ENCODE measurements around the gene GP1BB.

GP1BB gene

GRCh38 chr22:19742160-19743066, 19.1 kb downstream of the GP1BB start:
- DNase-seq (ENCODE audit: low spot score) = no peak

DNA sequence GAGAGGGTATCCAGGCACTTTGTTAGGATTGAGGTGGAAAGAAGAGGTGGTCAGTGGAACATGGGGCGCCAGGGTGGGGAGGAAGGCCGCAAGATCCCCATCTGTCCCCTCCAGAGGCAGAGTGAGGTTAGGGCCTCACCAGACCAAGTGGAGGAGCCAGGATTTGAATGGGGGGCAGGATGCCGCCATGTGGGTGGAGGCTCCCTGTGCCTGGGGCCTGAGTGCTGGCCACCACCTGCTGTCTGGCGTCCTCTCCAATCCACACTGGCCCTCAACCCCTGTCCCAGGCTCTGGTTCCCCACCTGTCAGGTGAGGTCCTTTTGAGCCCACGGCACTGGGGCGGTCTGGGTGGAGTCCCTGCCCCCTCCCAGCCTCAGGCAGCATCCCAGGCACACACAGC, 19.7 kb downstream of the GP1BB start:
- no peak for DNase-seq (ENCODE audit: low spot score)

- no peak for DNase-seq (ENCODE audit: low spot score)
Observed at GRCh38 chr22:19743651-19744050, 20.3 kb downstream of the GP1BB start.

DNA sequence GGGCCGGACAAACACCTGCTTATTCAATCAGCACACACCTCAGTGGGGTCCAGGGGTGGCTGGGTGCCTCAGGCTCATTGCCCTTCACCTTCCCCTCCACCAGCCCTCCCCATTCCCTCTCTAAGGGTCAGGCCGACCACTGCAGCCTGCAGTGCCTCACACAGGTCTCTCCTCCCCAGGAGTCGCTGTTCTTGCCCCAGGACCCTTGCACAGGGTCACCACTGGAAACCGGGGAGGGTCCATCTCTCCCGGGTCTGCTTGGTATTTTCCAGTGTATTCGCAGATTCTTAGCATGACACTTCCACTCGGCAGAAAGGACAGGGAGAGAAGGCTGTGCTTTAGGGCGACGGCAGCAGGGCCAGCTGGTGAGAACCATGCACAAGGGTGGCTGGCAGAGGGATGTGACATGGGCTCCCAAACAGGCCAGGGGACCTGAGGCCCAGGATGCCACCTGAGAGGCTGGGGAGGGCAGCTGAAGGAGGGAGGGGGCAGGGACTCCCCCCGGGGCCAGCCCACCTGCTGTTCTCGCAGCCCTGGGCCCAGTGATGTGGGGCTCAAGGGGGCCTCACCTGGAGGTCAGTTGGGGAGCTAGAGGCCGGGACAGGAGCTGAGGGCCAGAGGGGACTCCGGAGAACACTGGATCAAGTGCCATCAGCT, 21.1 kb downstream of the GP1BB start:
- DNase-seq (ENCODE audit: low spot score) = no peak

DNA sequence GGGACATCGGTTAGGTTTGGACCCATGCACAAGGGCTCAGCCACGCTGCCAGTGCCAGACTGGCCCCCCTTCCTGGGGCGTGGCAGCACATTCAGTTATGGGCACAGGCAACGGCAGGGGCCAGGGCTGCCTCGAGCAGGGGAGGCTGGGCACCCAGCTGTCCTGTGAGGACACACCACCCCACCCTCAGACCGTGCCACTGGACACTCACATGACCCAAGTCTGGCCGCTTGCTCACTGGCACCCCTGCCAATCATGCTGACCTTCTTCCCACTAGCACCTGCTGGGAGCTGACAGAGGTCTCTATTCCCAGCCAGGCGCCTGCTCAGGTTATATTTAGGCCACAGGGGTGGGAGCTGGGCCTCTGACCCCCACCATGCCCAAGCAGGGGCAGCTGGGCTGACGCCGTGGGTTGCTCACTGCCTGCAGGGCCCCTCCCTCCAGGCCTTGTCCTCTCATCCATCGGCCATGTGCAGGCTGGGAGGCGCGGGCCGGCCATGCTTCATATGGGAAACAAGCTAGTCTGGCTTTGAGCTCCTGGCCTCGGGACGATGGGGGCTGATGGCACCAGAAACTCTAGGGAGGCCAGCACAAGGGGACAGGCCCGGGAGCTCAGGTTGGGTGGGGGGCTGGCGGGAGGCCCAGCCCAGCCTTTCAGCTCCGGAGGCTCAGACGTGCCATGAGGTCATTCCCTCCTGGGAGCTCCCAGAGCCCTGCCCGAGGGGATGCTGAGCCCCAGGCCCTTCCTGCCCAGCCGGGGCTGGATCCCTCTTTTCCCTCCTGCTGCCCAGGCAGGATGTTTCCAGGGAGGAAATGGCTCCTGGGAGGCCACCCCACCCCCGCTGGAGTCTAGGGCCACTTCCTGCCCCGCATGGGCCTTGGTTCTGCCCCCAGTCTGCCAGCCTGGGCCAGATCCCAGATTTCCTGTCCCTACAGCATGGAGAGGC, 22.1 kb downstream of the GP1BB start:
- DNase-seq (ENCODE audit: low spot score) = no peak

GRCh38 chr22:19746726-19747125, 23.4 kb downstream of the GP1BB start:
- DNase-seq (ENCODE audit: low spot score) = no peak

DNA sequence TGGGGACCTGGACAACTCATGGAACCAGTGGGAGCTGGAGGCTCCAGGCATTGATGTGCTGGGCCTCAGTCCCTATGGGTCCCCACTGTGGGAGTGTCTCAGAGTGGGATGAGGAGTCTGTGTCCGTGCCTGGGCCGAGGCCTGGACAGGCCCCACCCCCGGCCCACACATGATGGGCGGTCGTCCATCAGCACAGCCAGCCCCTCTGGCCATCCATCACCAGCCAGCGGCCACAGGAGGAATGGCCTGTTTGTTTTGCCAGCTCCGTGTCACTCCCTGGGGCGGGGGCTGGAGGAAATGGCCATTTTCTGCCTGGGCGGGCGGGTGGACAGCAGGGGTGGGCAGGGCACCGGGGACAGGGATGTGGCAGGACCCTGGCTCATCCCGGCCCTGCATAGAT, 24.2 kb downstream of the GP1BB start:
- DNase-seq (ENCODE audit: low spot score) = no peak

- DNase-seq (ENCODE audit: low spot score) = no peak
Observed at GRCh38 chr22:19748139-19748538, 24.8 kb downstream of the GP1BB start.

DNA sequence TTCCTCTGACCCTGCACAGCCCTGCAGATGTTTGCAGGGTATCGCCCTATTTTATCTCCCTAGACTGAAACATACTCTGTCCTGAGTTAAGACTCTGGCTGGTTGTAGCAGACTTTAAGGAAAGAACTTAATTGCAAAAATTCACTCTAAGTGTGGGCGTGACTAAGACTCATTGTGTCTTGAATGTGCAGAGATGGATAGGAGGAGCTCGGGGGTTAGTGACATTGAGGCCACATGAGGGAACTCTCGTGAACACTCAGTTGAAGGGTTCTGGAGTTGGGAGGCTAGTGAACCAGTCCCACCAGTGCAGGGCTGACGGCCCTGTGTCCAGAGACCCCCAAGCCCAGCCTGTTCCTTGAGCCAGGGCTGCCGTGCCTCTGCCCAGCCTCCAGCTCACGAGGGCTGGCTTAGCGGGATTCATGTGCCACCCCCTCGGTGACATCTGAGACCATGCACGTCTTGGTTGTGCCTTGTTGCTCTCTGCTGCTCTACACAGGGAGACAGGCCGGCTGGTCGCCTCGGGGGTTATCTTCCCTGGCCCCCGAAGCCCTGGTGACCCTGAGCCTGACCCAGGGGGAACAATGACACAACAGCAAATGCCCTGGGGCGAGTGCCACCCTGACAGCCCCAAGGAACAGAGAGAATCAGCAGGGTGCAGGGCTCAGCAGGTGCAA, 25.8 kb downstream of the GP1BB start:
- DNase-seq (ENCODE audit: low spot score) = no peak

GRCh38 chr22:19749876-19750275, 26.5 kb downstream of the GP1BB start:
- no peak for DNase-seq (ENCODE audit: low spot score)

DNA sequence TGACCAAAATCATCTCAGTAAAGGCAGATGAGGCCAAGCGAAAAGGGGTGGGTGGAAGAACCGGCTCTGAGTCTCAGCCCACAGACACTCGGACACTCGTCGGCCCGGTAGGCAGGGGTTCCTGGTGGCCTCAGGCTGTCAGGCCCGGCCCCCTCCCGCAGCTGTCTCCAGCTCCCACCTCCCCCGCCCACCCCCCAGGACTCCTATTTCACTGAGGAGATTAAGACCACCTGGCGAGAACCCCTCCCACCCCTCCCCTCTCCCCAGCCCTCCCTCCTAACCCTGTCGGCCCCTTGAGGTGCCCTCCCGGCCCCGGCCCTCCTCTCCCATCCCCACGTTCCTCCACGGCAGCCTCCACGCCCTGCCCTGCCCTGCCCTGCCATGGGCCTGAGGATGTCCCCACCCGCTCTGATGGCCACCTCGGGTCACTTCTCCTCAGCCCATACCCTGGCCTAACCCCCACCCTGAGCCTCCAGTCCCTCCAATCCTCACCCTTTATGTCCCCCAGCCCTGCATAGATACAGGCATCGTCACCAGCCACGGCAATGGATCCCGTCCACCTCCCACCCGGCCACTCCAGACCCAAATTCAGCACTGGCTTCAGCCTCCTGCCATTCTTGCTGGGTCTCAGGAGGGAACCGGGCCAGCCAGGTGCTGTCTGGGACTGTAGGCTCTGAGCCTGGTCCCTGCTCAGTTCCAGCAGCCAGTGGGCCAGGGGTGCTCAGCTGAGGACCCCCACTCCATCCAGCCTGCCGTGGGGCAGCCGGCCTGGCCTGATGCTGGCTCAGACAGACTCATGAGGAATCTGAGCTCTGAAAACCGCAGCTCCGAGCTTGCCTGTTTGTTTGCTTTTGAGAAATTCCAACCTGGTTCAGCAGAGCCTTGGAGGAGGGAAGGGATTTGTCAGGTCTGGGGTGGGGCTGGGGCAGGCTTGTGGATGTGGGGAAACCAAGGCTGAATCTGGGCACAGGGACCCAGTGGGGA, 27.5 kb downstream of the GP1BB start:
- DNase-seq (ENCODE audit: low spot score) = no peak

- DNase-seq (ENCODE audit: low spot score) = no peak
Observed at GRCh38 chr22:19751497-19752245, 28.3 kb downstream of the GP1BB start.

DNA sequence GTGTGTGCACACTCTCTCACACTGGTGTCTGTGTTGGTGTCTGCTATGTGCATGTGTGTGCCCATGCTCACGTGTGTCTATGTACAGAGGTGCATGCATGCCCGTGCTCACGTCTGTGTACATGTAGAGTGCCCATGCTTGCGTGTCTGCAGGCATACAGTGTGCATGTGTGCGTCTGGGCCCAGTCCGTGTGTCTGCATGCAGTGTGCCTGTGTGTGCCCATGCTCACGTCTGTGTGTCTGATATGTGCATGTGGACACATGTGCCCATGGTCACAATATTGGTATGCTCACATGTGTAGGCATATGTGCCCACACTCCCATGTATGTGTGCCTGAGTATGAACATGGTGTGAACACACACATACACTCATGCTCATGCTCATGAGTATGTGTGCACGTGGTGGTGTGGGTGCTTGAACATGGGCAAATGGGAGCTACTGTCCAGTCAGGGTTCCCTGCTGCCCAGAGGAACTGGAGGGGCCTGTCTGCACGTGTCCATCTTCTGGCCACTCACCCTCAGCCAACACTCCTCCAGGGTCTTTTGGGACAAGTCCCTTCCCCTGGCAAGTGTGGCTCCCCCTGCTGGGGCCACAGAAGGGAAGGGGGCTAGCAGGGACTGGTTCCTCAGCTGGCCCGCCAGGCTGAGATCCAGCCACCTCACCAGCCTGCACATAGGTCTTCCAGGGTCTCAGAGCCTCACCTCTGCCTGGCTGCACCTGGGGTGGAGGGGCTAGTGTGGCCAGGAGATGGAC, 29.9 kb downstream of the GP1BB start:
- DNase-seq (ENCODE audit: low spot score) = no peak

GRCh38 chr22:19753996-19754700, 30.8 kb downstream of the GP1BB start:
- no peak for DNase-seq (ENCODE audit: low spot score)

DNA sequence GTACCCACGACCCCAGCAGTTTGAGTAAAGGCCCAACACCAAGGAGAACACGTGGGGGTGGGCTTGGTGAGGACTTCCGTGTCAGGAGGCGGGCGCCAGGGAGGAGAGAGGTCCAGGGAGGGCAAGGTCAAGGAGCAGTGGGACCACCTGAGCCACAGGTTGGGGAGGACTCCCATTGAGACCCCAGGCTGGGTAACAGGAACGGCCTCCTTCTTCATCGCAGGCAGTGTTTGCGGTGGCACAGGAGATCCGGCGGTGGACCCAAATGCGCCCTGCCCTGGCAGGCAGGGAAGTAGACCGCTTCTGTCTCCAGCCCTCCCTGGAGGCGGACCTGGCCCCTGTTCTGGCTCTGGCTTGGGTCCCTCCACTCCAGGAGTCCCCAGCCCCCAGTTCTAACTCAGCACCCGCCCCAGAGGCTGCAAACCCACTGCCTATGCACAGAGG, 31.4 kb downstream of the GP1BB start:
- DNase-seq (ENCODE audit: low spot score) = no peak

DNA sequence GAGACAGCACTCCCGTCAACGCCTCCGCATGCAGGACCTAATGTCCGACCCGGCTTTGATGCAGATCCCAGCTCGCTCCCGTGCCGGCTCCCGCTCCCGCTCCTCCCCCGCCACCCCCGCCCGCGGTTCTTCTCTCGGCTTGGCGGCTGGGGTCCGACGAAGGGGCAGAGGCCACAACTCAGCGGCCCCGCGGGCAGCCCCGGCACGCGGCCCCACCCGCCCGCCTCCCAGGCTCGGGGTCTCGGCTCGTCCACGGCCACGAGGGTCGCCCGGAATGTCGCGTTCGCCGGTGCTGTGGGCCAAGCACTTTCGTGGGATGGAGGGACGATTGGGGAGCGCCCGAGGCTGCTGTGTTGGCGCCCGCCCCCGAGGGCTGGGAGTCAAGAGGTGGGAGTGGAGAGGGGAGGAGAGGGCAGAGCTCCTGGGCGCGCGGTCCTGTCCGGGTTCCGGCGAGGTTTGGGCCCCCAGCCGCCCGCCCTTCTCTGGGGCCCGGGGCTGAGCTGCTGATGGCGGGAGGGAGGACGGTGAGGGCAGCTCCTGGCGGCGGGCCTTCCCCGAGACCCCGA, 31.9 kb downstream of the GP1BB start:
- no peak for DNase-seq (ENCODE audit: low spot score)

DNA sequence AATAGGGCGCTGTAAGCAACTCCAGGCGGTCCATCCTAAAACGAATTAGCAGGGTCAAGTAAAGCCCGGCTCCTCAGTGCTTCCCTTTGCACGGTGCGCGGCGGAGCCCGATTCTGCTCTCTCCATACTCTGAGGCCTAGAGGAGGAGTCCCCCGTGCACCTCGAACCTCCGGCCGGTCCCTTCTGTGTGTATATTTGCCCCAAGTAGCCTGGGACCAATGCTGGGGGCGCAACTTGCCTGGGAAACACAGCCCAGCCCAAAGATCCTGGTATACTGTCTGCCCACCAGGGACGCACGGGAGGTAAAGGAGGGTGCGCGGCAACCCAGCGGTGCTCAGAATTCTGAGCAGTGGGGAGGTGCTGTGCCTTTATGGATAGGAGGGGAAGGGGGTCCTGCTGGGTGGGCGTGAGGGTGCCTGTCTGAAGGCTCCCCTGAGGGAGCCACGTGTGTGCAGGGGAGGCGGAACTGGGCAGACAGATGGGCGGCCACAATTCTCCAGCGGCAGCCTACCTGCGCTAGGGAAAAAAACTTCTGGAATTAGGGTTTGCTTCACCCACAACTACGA, 32.5 kb downstream of the GP1BB start:
- no peak for DNase-seq (ENCODE audit: low spot score)

Data from iPS-NIHi11 (cell line).